ENCODE measurements around the gene ABCB8. TPM values are rescaled to one million over a fixed set of nuclear protein-coding genes. Genes with fewer than 3 reads are reported as not detected.

ABCB8 gene
- total RNA-seq, 3 donors from 2014 or later: 48.1 to 54.6 (median 48.5) TPM

DNA sequence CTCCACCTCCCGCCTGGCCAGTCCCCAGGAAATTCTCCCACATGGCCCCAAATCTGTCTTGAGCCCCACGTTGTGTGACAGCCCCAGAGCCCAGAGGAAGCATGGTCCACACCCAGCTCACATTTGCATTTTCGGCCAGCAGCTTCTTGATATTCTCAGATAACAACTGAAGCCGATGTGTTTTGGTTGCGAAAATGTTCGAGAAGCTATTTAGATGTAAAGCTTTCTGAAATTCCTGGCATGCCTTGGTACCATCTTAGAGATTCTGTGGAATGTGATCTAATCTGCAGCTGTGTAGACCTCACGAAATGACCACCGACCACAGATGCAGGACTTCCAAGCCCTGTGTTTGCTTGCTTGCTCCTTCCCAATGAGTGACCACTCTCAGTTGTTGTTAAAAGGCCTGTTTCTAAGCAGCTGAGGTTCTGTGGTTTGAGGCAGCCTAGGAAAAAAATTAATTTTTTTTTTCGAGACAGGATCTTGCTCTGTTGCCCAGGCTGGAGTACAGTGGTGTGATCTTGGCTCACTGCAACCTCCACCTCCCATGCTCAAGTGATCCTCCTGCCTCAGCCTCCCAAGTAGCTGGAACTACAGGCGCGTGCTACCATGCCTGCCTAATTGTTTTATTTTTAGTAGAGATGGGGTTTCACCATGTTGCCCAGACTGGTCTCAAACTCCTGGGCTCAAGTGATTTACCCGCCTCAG is 40.0 kb downstream of the ABCB8 start:
- ATAC-seq: no peak

DNA sequence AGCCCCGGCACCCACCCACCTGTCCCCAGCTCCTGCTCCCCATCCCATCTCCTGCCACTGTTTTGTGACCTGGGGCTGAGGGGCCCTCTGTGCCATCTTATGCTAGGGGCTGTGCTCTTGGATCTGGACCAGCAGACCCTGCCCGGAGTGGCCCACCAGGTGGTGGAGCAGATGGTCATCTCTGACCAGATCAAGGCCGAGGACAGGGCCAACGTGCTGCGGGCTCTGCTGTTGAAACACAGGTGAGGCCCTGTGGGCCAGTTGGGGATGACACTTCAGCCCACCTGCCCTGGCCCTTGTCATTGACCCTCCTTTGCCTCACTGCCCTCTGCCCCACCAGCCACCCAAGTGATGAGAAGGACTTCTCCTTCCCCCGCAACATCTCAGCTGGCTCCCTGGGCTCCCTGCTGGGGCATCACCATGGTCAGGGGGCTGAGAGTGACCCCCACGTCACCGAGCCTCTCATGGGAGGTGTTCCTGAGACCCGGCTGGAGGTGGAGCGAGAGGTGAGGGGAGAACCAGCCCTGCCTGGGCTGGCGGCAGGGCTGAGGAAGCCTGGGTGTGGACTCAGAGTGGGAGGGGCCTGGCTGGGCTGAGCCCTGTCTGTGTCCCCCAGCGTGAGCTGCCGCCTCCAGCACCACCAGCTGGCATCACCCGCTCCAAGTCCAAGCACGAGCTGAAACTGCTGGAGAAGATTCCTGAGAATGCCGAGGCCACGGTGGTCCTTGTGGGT is 41.8 kb downstream of the ABCB8 start:
- H3K27me3 Mint-ChIP-seq (ENCODE audit: low read depth): no peaks in the 10 kb centered on the region
- no peak for DNase-seq
- H3K9me3 Mint-ChIP-seq: no peaks in the 10 kb centered on the region
- ATAC-seq: no peak
- peaks cover 16% of the 10 kb centered on the region for H3K36me3 Mint-ChIP-seq (ENCODE audit: insufficient read depth)
- no peaks in the 10 kb centered on the region for H3K4me1 Mint-ChIP-seq (ENCODE audit: low read depth)
- H3K4me3 Mint-ChIP-seq: no peak overlapping the region

More for the DNA sequence above, 40.0 kb downstream of the ABCB8 start:
- Mint-ChIP-seq H3K27me3 (ENCODE audit: low read depth) (no peaks in the 10 kb centered on the region), H3K36me3 (ENCODE audit: insufficient read depth) (peaks cover 16% of the 10 kb centered on the region), H3K4me3 (no peak overlapping the region), H3K4me1 (ENCODE audit: low read depth) (no peaks in the 10 kb centered on the region), H3K9me3 (no peaks in the 10 kb centered on the region)
- no peak for DNase-seq

DNA sequence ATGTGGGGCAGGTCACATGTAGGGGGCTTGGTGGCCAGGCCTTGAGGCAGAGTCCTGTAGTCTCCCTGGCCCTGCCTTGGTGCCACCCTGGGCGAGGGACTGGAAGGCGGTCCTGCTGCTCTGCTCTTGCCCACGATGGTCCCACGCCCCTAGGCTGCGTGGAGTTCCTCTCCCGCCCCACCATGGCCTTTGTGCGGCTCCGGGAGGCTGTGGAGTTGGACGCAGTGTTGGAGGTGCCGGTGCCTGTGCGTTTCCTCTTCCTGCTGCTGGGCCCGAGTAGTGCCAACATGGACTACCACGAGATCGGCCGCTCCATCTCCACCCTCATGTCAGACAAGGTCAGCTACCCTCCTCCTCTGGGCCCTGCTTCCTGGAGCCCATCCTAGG is 42.3 kb downstream of the ABCB8 start:
- DNase-seq (no peak), ATAC-seq (no peak)
- H3K9me3 Mint-ChIP-seq: no peaks in the 10 kb centered on the region
- H3K4me3 Mint-ChIP-seq: no peak overlapping the region
- H3K27me3 Mint-ChIP-seq (ENCODE audit: low read depth): no peaks in the 10 kb centered on the region
- peaks cover 14% of the 10 kb centered on the region for H3K36me3 Mint-ChIP-seq (ENCODE audit: insufficient read depth)
- H3K4me1 Mint-ChIP-seq (ENCODE audit: low read depth): no peaks in the 10 kb centered on the region

DNA sequence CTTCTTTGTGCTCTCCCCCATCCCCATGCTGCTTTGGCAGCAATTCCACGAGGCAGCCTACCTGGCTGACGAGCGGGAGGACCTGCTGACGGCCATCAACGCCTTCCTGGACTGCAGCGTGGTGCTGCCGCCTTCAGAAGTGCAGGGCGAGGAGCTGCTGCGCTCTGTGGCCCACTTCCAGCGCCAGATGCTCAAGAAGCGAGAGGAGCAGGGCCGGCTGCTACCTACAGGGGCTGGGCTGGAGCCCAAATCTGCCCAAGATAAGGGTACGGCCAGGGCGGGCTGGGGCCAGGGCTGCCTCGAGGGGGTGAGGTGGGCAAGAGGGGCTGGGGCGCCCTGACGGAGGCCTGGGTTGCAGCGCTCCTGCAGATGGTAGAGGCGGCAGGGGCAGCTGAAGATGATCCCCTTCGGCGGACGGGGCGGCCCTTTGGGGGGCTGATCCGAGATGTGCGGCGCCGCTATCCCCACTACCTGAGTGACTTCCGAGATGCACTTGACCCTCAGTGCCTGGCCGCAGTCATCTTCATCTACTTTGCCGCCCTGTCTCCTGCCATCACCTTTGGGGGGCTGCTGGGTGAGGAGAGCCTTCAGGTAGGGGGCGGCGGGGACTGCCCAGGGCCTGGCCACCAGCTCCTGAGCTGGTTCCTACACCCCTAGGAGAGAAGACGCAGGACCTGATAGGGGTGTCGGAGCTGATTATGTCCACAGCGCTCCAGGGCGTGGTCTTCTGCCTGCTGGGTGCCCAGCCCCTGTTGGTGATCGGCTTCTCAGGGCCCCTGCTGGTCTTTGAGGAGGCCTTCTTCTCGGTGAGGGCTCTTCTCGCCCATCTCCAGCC is 43.0 kb downstream of the ABCB8 start:
- Mint-ChIP-seq H3K9me3 (no peaks in the 10 kb centered on the region), H3K4me3 (no peak overlapping the region), H3K27me3 (ENCODE audit: low read depth) (no peaks in the 10 kb centered on the region), H3K4me1 (ENCODE audit: low read depth) (no peaks in the 10 kb centered on the region), H3K36me3 (ENCODE audit: insufficient read depth) (peaks cover 18% of the 10 kb centered on the region)
- ATAC-seq: no peak
- no peak for DNase-seq

DNA sequence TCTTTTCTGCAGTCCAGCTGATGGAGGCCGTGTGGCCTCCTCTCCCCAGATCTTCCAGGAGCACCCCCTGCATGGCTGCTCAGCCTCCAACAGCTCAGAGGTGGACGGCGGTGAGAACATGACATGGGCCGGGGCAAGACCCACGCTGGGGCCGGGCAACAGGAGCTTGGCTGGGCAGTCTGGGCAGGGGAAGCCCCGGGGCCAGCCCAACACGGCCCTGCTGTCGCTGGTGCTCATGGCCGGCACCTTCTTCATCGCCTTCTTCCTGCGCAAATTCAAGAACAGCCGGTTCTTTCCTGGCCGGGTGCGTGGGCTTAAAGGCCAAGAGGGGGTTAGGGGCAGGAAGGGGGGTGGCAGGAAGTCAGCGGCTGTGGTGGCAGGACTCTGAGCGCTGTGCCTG is 45.7 kb downstream of the ABCB8 start:
- Mint-ChIP-seq H3K4me1 (ENCODE audit: low read depth) (peaks cover 7% of the 10 kb centered on the region), H3K4me3 (no peak overlapping the region), H3K9me3 (no peaks in the 10 kb centered on the region), H3K27me3 (ENCODE audit: low read depth) (no peaks in the 10 kb centered on the region), H3K36me3 (ENCODE audit: insufficient read depth) (peaks cover 15% of the 10 kb centered on the region)
- ATAC-seq (no peak), DNase-seq (no peak)

DNA sequence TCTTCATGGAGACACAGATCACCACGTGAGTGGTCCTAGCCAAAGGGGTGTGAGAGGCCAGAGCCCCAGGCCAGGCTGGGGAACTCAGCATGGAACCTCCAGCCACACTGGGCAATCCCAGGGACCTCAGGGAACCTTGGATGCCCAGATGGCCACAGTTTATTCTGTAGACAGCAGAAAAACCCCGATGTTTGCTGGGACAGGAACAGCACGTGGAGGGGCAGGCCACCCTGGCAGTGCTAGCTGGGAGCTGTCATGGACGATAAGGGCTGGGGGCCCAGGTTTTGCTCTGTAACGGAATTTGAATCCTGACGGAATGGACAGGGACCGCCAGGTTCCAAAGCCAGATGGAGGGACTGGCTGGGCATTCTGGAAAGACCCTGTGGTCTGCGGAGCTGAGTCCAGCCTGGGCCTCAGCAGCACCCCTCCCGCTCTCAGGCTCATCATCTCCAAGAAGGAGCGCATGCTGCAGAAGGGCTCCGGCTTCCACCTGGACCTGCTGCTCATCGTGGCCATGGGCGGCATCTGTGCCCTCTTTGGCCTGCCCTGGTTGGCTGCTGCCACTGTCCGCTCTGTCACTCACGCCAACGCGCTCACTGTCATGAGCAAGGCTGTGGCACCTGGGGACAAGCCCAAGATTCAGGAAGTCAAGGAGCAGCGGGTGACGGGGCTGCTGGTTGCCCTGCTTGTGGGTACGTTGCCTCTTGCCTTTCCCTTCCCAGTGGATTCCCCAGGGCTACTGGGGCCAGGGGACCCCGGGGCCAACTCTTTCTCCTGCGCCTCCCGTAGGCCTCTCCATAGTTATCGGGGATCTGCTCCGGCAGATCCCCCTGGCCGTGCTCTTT is 46.8 kb downstream of the ABCB8 start:
- Mint-ChIP-seq H3K36me3 (ENCODE audit: insufficient read depth) (peaks cover 10% of the 10 kb centered on the region), H3K27me3 (ENCODE audit: low read depth) (no peaks in the 10 kb centered on the region), H3K4me1 (ENCODE audit: low read depth) (peaks cover 14% of the 10 kb centered on the region), H3K4me3 (no peak overlapping the region), H3K9me3 (no peaks in the 10 kb centered on the region)
- DNase-seq: no peak
- ATAC-seq: no peak

DNA sequence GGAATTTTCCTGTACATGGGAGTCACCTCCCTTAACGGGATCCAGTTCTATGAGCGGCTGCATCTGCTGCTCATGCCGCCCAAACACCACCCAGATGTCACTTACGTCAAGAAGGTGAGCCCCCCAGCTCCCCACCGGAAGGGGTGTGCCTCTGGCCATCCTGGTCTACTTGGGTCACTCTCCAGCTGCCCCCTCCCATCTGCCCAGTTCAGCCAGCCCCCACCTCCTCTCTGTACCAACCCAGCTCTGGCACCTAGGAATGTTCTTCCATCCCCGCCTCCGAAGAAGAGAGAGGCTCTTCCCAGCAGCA is 47.4 kb downstream of the ABCB8 start:
- DNase-seq (no peak), ATAC-seq (no peak)
- H3K4me3 Mint-ChIP-seq: no peak overlapping the region
- peaks cover 15% of the 10 kb centered on the region for H3K4me1 Mint-ChIP-seq (ENCODE audit: low read depth)
- peaks cover 10% of the 10 kb centered on the region for H3K36me3 Mint-ChIP-seq (ENCODE audit: insufficient read depth)
- H3K27me3 Mint-ChIP-seq (ENCODE audit: low read depth): no peaks in the 10 kb centered on the region
- no peaks in the 10 kb centered on the region for H3K9me3 Mint-ChIP-seq

DNA sequence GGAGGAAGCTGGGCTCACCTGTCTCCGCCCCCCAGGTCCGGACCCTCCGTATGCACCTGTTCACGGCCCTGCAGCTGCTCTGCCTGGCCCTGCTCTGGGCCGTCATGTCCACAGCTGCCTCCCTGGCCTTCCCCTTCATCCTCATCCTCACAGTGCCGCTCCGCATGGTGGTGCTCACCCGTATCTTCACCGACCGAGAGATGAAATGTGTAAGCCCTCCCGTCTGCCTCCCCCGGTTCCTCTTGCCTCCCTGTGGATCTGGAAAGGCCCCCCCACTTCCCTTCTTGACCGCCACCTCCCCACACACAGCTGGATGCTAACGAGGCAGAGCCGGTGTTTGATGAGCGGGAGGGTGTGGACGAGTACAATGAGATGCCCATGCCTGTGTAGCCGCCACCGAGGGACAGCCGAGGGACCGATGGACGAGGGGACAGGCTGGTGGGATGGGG is 47.8 kb downstream of the ABCB8 start:
- H3K4me1 Mint-ChIP-seq (ENCODE audit: low read depth): peaks cover 17% of the 10 kb centered on the region
- H3K27me3 Mint-ChIP-seq (ENCODE audit: low read depth): no peaks in the 10 kb centered on the region
- H3K4me3 Mint-ChIP-seq: no peak overlapping the region
- no peak for DNase-seq
- H3K36me3 Mint-ChIP-seq (ENCODE audit: insufficient read depth): peaks cover 10% of the 10 kb centered on the region
- no peak for ATAC-seq
- H3K9me3 Mint-ChIP-seq: no peaks in the 10 kb centered on the region

DNA sequence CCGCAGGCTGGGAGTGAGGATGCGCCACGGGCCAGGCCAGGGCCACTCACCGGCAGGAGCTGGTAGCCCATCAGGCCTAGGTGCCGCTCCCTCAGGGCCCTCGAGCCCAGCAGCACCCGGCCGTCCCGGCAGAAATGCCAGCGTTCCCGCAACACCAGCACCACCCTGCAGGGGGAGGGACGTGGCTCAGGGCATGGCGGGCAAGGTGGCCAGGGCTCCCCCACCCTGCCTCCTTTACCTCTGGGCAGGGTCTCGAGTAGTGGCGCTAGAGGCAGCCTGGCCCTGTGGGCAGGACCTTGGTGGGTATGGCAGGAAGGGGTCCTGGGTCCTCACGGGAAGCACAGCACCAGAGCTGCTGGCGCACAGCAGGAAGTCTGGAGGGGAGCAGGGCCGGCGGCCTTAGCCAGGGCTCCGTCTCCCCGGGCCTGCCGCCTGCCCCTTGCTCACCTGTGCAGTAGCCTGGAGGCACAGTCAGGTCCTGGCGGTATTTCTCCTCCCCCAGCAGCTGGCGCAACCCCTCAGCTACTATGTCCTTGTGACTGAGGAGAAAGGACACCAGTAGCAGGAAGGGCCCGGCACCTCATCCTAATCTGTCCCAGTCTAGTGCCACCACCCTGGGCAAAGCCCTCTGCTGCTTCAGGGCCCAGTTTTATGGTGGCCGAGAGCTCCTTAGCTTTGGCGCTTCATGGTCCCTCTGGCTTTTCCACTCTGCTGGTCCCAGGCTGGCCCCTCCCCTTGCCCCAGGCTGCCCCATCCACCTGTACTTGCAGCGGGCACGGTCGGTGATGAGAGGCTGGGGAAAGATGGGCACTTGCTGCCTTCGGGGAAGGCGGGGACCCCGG is 48.8 kb downstream of the ABCB8 start:
- no peak for ATAC-seq
- no peak for DNase-seq
- Mint-ChIP-seq H3K36me3 (ENCODE audit: insufficient read depth) (peaks cover 10% of the 10 kb centered on the region), H3K9me3 (no peaks in the 10 kb centered on the region), H3K4me1 (ENCODE audit: low read depth) (peaks cover 21% of the 10 kb centered on the region), H3K27me3 (ENCODE audit: low read depth) (no peaks in the 10 kb centered on the region), H3K4me3 (no peak overlapping the region)

DNA sequence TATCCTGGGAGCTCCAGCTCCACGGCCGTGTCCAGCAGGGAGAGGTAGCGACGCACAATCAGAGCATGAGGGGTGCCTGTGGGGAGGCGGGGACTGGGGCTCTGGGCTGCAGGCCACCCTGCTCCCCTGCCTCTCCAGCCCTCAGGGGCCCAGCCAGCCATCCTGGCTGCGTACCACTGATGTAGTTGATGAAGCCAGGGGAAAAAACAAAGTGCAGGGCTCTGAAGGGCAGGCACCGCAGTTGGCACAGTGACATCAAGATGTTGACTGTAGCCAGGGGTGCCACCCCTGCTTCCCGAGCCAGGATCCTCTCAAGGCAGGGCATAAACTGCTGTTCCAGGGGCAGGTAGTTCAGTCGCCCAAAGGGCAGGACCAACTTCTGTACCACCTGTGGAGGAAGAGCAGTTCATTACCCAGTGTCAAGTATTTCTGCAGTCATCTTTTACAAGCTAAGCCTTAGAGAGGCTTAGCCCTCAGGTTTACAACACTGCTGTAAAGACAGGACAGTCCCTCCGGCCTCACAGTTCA is 49.5 kb downstream of the ABCB8 start:
- no peaks in the 10 kb centered on the region for H3K27me3 Mint-ChIP-seq (ENCODE audit: low read depth)
- H3K4me1 Mint-ChIP-seq (ENCODE audit: low read depth): peaks cover 24% of the 10 kb centered on the region
- H3K36me3 Mint-ChIP-seq (ENCODE audit: insufficient read depth): peaks cover 10% of the 10 kb centered on the region
- peak overlapping the region; percentile 56 for H3K4me3 Mint-ChIP-seq
- DNase-seq (no peak), ATAC-seq (no peak)
- H3K9me3 Mint-ChIP-seq: no peaks in the 10 kb centered on the region

DNA sequence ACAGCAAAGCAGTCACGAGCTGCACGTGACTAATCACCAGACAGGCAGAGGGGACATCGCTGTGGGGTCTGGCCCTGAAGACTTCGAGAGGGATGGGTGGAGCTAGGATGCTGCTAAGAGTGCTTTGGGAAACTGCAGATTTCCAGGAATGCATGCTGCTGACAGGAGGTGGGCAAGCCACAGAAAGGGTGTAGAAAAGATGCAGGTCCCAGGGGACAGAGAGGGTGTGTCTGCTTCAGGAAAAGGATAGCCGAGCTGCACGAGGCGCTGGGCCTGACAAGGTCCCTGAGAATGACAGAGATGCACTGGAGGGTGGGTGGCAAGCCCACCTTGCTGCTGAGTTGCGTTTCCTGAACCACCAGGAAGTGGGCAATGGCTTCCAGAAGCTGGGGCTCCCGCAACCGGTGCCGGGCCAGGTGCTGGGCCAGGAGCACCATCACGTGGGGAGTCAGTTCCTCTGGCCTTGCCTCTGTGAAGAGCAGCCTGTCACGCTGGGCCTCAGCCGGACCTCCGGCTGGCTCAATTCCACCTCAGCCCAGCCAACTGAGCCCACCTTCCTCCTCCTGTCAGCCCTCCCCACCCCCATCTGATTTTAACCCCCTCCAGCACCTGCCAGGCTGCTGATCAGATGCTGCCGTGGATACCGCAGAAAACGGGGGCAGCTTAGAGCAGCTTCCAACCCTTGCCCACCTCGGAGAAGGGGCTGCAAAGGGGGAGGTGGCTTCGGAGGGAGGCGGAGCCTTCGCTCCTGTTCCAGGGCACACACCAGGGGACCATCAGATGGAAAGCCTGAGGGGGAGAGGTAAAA is 50.2 kb downstream of the ABCB8 start:
- DNase-seq (no peak), ATAC-seq (no peak)

DNA sequence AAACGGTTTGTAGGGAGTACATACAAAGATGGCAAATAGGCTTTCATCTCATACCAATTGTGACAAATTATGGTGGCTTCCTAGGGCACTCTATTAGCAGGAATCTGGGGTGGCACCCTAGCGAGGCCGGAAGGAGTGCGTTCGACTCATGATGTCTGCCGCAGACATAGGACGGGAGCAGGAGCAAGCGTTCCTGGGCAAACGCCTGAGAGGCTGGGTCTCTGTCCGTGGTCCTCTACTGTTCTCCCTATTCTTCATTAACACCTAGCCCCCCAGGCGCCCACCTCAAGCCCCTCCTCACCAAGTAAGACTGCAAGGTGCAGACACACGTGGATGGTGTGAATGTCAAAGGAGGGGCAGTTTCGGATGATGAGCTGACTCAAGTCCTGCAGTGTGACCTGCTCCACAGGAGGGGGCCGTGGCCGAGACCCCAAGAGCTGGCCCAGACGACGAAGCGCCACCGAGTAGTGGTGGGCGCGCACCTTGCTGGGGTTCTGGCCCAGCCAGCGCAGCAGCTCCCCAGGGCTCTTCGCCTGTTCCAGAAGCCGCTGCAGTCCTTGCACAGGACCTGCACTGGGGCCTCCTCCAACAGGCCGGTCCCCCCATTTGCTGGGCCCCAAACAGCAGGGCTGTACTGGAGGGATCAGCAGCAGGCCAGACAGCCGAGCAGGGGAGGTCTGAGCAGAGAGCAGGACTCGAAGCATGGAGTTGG is 51.1 kb downstream of the ABCB8 start:
- H3K27me3 Mint-ChIP-seq (ENCODE audit: low read depth): no peaks in the 10 kb centered on the region
- no peak for DNase-seq
- no peaks in the 10 kb centered on the region for H3K9me3 Mint-ChIP-seq
- peaks cover 28% of the 10 kb centered on the region for H3K4me1 Mint-ChIP-seq (ENCODE audit: low read depth)
- H3K4me3 Mint-ChIP-seq: peak overlapping the region; percentile 91
- no peak for ATAC-seq
- H3K36me3 Mint-ChIP-seq (ENCODE audit: insufficient read depth): peaks cover 10% of the 10 kb centered on the region

More for the DNA sequence above, 50.2 kb downstream of the ABCB8 start:
- Mint-ChIP-seq H3K4me1 (ENCODE audit: low read depth) (peaks cover 25% of the 10 kb centered on the region), H3K36me3 (ENCODE audit: insufficient read depth) (peaks cover 10% of the 10 kb centered on the region), H3K9me3 (no peaks in the 10 kb centered on the region), H3K27me3 (ENCODE audit: low read depth) (no peaks in the 10 kb centered on the region), H3K4me3 (peak overlapping the region; percentile 91)

Data from activated T-cell treated with anti-CD3 and anti-CD28 coated beads, Interleukin-2, amount 50 U/mL, for 4 hours (primary cell).